ENCODE data around the gene ZNF19.
"Not testable (repeated sequence)": the region's sequence is repeated elsewhere in the genome, so short reads cannot be mapped to it uniquely, and the experiment has no call there.

ZNF19 gene

GRCh38 chr16:71489122-71489521, at the start of gene ZNF19:
ZNF19 (minus strand) TSS chr16:71489324; CDS start chr16:71482114, 7,210 bp downstream.
- no peak for DNase-seq

DNA sequence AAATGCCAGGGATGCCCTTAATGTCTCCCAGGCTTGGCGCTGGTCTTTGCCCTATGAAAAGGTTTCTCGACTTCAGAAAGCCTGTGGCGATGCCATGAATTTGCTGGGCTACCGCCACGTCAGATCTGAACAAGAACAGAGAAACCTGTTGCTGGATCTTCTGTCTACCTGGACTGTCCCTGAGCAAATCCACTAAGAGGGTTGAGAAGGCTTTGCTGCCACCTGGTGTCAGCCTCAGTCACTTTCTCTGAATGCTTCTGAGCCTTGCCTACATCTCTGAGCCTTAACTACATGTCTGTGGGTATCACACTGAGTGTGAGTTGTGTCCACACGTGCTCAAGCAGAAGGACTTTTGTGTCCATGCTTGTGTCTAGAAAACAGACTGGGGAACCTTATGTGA, 48.5 kb upstream of the ZNF19 start:
- no peak for DNase-seq

DNA sequence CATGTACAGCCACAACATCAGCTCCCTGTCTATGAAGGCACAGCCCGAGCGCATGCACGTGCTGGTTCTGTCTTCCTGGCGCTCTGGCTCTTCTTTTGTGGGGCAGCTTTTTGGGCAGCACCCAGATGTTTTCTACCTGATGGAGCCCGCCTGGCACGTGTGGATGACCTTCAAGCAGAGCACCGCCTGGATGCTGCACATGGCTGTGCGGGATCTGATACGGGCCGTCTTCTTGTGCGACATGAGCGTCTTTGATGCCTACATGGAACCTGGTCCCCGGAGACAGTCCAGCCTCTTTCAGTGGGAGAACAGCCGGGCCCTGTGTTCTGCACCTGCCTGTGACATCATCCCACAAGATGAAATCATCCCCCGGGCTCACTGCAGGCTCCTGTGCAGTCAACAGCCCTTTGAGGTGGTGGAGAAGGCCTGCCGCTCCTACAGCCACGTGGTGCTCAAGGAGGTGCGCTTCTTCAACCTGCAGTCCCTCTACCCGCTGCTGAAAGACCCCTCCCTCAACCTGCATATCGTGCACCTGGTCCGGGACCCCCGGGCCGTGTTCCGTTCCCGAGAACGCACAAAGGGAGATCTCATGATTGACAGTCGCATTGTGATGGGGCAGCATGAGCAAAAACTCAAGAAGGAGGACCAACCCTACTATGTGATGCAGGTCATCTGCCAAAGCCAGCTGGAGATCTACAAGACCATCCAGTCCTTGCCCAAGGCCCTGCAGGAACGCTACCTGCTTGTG, 47.8 kb upstream of the ZNF19 start:
- no peak for DNase-seq

- no peak for DNase-seq
These were observed 43.2 kb upstream of the ZNF19 start for GRCh38 chr16:71532366-71532765.

GRCh38 chr16:71528863-71529262, 39.7 kb upstream of the ZNF19 start:
- no peak for DNase-seq

- no peak for DNase-seq
These were observed 39.1 kb upstream of the ZNF19 start for GRCh38 chr16:71528257-71528656.

DNA sequence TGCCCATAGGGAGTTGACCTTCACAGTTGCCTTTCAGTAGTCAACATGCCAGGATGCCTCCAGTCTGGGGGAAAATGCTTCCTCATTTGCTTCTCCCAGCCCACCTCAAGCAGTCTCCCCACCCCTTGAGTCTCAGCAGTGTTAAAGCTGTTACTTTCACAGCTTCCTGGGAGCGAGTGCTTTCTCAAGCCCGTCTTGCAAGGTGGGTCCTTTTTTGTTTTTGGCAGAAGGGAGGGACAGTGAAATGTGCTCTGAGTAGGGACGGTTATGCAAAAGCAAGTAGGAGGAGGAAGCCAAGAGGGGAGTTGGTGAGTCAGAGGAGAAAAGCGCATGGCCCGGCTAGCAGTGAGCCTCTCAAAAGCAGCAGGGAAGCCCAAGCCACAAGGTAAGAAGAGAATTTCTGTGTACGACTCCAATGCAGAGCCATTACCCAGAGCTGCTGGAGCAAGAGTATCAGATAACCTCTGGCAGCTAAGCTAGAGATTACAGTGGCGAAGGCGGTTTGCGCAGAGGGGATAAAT, 37.0 kb upstream of the ZNF19 start, which contains the start of gene CHST4:
CHST4 (plus strand) TSS at position 316 of the 521 bp plus-strand sequence. CDS start 10,252 bp downstream, outside the sequence.
- DNase-seq, result no peak

DNA sequence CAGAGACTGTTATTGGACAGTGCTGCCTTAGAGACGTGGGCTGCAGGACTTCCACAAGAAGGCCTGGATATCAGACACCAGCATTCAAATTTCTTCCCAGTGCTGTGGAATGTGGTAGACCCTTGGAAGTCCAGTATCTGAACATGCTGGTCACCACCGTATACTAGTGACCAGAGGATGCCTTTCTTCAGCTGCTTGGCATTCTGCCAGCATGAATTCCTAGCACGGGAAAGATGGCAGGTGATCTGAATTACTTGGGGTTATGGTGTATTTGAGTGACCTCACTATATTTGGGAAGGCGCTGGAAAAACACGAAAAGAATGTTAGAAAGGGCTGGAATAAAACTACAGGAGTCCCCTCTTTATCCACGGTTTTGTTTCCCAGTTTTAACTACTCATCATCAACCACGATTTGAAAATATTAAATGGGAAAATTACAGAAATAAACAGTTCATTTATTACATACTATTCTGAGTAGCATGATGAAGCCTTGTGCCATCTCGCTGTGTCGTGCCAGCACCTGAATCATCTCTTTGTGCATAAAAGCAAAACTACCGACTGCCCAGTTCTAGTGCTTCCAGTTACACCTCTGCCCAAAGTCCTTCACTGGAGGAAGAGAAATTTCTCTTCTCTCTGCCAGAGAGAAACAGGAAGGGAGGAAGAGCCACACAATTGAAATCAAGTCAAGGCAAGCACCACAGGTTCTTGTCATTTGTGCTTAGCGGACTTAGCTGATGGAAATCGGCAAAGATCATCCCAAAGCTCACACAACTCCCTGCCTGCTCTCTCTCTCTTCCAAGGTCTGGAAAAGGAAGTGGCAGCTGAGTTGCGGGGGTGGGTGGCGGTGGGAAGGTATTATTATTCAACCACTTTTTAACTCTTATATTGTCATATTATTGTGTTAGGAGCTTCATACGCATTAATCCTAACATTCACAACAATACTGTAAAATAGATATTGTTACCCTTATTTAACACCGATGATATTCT, 35.7 kb upstream of the ZNF19 start:
- no peak for DNase-seq

- no peak for DNase-seq
These were observed 31.4 kb upstream of the ZNF19 start for GRCh38 chr16:71520550-71520949.

DNA sequence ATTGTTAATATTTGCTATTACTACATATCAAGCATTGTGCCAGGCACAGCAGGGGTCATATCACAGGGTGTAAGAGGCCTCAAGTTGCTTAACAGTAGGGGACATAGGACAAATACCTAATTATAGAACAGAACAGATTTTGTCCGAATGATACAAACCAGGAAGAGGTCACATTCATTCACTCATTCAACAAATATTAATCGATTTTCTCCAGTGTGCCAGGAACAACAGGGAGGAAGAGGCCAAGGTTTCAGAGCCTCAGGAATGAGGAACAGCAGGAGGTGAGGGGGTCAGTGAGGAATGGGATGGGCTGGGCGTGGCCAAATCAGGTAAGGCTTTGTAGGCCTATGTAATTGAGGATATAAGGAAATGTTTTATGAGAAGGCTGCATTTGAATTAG, 25.9 kb upstream of the ZNF19 start:
- DNase-seq, result no peak

- no peak for DNase-seq
These were observed 25.4 kb upstream of the ZNF19 start for GRCh38 chr16:71514476-71514875.

- DNase-seq, result no peak
These were observed 24.2 kb upstream of the ZNF19 start for GRCh38 chr16:71513302-71513701.

DNA sequence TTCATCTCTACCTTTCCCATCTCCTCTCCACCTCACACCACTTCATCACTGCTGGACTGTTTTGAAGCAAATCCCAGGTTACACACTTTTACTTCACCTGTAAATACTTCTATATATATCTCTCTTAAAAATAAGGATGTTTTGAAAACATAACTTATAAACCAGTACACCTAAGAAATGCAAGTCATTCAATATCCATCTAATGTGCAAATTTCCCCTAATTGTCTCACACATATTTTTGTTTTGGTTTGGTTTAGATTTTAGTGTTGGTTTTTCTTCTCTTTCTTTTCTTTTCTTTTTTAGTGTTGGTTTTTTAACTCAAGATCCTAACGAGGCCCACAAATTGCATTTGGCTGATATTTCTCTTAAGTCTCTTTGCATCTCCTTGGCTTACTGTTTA, 17.9 kb upstream of the ZNF19 start:
- DNase-seq, result no peak

GRCh38 chr16:71504901-71505300, 15.8 kb upstream of the ZNF19 start:
- no peak for DNase-seq

DNA sequence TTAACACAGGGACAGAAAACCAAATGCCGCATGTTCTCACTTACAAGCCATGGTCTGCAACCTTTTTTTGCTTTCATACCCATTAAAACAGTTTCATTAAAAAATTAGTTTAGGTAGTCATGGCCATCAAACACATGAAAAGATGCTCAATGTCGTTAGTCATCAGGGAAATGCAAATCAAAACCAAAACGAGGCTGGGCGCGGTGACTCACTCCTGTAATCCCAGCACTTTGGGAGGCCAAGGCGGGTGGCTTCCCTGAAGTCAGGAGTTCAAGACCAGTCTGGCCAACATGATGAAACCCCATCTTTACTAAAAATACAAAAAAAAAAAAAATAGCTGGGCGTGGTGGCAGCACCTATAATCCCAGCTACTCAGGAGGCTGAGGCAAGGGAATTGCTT, 14.9 kb upstream of the ZNF19 start:
- DNase-seq, result not testable (repeated sequence)

DNA sequence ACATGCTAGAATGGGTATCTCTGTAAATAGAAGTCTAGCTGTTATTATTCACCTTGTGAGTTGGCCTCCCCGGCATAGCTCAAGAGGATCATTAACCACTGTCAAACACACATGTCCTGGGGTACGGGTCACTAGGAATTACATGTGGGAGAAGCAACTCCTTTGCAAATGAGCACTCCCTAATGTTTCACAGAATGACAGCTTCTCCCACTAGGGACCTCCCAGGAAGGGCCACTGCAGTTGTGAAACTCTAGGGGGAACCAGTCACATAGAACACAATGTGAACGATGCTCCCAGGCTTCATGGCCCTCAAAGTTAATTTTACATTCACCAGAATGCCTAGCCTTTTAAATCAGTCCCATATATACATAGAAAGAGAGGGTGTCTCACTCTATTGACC, 12.4 kb upstream of the ZNF19 start:
- DNase-seq, result no peak

- no peak for DNase-seq
These were observed 11.8 kb upstream of the ZNF19 start for GRCh38 chr16:71500964-71501363.

DNA sequence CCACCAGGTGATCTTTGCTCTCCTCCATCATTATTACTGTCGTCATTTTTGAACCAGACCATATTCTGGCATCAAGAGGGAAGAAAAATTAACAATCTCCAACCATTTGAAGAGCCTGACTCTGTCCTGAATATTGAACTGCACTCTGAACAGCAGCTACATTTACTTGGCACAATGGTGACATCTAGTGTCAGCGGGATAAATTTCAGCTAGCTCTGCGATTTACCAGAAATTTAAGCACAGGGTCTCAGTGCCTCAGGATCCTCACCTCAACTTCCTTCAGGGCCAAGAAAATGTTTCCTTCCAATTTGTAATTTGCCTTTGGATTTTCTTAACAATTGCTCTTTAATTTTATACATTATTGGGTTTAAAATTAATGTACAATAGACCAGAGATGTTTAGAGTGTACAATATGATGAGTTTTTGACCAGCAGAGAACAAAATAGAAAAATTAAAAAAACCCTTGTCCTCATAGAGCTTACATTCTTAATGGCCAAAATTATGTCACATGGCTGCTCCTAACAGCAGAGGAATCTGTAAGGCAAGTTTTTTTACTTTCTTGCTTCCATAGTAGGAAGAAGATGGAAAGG, 10.7 kb upstream of the ZNF19 start:
- DNase-seq, result peak; percentile 23

DNA sequence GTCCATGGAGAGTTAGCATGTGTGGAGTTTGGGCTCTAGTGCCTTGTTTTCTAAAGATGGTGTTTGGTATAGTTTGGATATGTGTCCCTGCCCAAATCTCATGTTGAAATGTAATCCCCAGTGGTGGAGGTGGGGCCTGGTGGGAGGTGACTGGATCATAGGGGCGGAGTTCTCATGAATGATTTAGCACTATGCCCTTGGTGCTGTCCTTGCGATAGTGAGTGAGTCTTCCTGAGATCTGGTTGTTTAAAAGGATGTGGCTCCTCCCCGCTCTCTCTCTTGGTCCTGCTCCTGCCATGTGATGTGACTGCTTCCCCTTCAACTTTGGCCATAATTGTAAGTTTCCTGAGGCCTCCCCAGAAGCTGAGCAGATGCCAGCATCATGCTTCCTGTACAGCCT, 8.9 kb upstream of the ZNF19 start:
- DNase-seq, result no peak

- no peak for DNase-seq
These were observed 4.1 kb upstream of the ZNF19 start for GRCh38 chr16:71493213-71493612.

GRCh38 chr16:71492786-71493185, 3.7 kb upstream of the ZNF19 start:
- no peak for DNase-seq

DNA sequence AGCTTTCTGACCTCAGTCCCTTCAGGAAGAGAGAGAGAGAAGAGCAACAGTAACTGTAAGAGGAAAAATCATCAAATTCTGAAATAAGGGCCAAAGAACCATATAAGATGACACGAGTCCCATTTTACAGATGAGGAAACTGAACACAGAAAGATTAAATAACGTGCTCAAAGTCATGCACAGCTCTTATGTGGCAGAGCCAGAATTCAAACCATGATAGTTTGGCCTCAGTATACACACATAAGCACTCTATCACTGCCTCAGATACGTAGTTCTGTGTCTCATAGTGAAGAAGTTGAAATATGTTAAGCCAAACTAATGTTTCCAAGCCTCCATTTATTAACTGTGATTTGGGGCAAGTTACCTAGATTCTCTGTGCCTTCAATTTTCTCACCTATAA, 1.9 kb upstream of the ZNF19 start:
- no peak for DNase-seq

GRCh38 chr16:71490361-71490760, 1.2 kb upstream of the ZNF19 start:
- no peak for DNase-seq
